GM12873 (cell line): ENCODE data around the gene DNAH12.

ENCODE experiments used
- CTCF ChIP-seq: IDR thresholded peaks from 2 replicates; pipeline ENCODE4 v1.5.1; 2012; ENCODE audit warnings: low read depth, mild to moderate bottlenecking, moderate library complexity, low read length, control low read depth; ENCODE audit not compliant: insufficient read depth; ENCODE audit errors: missing control alignments

The DNAH12 gene

GRCh38 chr3:57518276-57518915 is 25.7 kb downstream of the DNAH12 start:
- TF ChIP-seq CTCF: no peak

- TF ChIP-seq CTCF: no peak
Observed at GRCh38 chr3:57512166-57512565, 32.0 kb downstream of the DNAH12 start.

- TF ChIP-seq CTCF: no peak
Observed at GRCh38 chr3:57505901-57506300, 38.2 kb downstream of the DNAH12 start.

GRCh38 chr3:57500506-57500905 is 43.6 kb downstream of the DNAH12 start:
- no peak for TF ChIP-seq CTCF

GRCh38 chr3:57497904-57498303 is 46.2 kb downstream of the DNAH12 start:
- no peak for TF ChIP-seq CTCF

- TF ChIP-seq CTCF: no peak
Observed at GRCh38 chr3:57484563-57484962, 59.6 kb downstream of the DNAH12 start.

- no peak for TF ChIP-seq CTCF
Observed at GRCh38 chr3:57464801-57465200, 79.3 kb downstream of the DNAH12 start.
